Endothelial cell of hepatic sinusoid (primary cell): ENCODE results near the gene EPHA2.

Experiments
- in situ Hi-C: cut with HindIII; loops from 2 replicates; pipeline ENCODE4 v1.10.0; 2017; ENCODE audit warnings: low sequenced_read_pairs

Gene EPHA2

DNA sequence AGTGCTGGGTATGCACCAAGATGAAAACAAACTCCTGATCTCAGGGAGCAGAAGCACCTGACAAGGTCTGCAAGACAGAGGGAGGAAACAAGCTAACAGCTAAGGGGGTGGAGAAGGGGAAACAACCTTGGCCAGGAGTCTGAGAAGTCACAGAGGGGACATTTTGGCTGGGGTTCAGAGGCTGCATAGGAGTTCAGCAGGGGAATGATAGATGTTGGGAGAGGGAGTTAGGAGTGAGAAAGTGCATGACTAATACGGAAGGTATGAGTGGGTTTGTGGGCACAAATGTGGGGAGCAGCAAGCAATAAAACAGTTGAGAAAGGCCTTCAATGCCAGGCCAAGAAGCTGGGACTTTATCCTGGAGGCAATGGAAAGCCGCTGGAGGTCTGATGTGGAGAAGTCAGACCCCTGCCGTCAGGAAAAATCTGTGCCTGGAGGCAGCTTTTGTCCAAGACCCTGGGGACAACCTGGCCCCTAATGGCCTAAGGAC lies 16.4 kb downstream of the EPHA2 start:
- in situ Hi-C loops, result no loop called here

DNA sequence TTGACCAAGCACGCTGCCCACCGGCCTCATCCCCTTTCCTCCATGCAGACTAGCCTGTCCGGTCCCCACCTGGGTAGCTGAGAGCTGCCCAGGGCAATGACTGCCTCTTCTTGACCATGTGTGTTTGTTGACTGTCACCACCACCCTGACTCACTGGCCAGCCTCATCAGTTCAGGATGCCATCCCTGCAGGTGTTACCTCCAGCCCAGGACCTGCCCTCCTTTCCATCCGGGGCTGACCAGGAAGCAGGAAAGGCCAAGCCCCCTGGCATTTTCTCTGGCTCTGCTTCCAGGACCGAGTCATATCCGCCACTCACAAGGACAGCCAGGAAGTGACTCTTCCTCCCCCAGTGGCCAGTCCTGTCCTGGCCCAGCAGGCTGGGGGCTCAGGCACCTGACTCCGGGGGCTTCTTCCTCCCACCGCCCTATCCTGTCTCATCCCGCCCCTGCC lies 17.1 kb downstream of the EPHA2 start:
- in situ Hi-C loops, result no loop called here

DNA sequence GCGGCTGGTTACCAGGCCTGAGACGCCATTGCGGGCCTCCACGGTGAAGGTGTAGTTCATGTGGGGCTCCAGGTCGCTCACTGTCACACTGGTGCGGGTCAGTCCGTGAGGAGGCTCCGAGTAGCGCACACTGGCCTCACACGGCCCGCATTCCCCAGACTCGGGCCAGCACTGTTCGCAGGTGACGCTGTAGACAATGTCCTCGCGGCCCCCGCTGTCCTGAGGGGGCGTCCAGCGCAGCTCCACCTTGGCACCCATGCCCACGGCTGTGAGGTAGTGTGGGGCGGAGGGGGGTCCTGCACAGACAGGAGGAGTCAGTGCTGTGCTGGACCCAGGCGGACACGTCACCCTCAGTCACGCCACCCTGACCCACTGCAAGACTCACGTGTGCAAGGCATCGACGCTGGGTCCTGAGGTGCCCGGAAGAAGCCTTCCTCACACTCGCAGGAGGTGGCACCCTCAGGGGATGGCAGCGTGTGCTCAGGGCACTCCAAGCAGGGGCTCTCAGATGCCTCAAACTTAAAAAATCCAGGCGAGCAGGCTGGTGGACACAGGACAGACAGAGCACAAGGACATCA lies 17.9 kb downstream of the EPHA2 start:
- in situ Hi-C loops, result no loop called here

DNA sequence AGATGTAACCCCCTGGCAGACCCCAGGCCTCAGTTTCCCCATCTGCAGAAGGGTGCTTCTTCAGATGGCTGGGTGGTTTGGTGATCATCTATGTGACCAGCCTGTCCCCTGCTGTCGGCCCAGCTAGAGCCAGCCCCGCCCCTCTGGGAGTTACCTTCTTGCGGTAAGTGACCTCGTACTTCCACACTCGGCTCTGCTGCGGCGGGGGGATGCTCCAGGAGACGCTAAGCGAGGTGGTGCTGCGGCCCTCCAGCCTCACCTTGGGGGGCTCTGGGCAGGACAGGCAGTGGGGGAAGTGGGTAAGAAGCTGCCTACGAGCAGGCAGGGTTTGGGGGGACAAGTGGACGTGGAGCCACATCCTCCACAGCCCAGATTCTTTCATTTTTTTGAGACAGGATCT lies 20.4 kb downstream of the EPHA2 start:
- in situ Hi-C loops, result no loop called here

DNA sequence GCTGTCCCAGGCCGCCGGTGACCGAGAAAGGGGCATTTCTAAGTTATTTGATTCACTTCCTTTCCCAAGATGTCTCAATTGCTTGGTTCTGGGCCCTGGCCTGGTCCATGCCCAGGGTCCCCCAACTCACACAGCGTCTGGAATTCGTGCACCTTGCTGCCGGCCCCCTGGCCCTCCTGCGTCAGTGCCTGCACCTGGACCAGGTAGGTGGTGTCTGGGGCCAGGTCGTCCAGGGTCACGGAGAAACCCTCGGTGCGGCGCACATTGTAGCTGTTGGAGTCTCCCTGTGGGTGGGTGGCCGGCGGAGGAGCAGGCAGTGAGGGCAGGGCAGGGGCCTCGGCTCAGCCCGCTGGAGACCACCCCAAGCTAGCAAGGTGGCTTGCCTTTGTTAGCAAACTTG lies 21.0 kb downstream of the EPHA2 start:
- in situ Hi-C loops, result no loop called here

DNA sequence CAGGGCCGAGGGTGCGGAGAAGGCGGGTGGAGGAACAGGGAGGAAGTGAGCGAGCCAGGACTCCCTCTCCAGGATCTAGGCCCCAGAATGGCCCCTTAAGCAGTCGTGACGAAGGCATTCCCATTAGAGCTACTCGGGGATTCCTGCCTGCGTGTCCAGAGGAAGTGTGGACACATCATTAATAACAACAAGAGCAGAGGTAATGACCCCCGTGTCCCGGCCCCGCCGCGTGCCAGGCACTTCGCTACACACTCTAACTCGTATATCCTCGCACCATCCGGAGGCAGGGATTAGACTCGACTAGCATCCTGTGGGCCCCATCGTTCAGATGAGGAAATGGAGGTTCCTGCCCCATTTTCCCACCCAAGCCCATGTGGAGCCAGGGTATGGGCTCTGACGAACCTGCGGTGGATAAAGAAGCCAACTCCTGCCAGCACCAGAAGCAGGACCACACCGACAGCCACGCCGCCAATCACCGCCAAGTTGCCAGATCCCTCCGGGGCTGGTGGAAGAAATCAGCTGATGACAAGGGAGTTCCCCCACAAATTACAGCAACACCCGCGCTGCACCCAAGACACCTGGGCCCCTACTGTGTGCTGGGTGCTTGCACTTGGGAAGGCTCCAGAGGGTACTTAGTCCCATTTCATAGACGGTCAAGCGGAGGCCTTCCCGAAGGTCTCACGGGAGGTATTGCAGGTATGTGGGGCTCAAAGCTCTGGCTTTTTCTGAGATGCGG lies 21.6 kb downstream of the EPHA2 start:
- in situ Hi-C loops, result no loop called here

DNA sequence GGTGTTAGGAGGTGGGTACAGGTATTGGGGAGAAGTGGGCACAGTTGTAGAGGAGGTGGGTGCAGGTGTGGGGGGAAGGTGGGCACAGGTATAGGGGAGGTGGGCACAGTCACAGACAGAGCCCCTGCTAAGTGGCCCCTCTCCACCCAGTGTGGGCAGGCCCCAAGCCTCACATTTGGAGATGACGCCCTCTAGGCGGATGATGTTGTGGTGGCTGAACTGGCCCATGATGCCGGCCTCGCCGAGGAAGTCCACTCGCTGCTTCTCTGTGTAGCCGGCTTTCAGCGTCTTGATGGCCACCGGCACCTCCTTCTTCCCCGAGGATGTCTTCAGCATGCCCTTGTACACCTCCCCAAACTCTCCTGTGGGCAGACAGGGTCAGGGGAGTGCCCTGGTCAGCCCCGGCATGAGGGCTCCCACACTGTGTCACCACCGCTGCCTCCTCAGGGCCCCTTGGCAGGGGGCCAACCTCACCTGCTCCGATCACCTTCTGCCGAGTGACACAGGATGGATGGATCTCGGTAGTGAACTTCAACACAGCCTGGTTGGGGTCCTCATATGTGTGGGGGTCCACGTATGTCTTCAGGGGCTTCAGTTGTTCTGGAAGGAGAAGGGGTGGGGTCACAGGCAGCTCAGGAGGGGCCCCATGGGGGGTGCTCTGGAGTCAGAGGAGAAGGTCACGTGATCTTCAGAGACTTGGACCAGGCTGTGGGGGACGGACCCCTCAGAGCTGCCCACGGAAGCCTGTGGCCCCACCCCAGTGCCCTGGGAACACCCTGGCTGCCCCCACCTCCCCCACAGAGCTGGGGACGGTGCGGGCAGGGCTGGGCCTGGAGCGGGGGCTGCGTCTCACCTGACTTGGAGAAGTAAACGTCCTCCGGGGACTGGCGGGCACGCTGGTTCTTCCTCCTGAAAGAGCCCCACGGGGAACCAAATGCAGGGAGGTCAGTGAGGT lies 22.6 kb downstream of the EPHA2 start:
- in situ Hi-C loops, result no loop called here

DNA sequence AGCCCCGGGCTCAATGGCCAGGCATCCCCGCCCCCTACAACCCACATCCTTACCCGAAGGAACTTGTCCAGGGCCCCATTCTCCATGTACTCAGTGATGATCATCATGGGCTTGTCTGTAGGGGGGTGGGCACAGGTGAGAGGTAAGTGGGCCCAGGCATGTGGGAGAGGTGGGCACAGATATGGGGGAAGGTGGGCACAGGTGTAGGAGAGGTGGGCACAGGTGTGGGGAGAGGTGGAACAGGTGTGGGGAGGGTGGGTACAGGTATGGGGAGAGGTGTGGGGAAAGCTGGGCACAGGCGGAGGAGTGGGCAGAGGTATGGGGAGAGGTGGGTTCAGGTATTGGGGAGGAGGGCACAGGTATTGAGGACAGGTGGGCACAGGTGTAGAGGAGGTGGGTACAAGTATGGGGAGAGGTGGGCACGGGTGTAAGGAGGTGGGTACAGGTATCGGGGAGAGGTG lies 23.5 kb downstream of the EPHA2 start:
- in situ Hi-C loops, result no loop called here

DNA sequence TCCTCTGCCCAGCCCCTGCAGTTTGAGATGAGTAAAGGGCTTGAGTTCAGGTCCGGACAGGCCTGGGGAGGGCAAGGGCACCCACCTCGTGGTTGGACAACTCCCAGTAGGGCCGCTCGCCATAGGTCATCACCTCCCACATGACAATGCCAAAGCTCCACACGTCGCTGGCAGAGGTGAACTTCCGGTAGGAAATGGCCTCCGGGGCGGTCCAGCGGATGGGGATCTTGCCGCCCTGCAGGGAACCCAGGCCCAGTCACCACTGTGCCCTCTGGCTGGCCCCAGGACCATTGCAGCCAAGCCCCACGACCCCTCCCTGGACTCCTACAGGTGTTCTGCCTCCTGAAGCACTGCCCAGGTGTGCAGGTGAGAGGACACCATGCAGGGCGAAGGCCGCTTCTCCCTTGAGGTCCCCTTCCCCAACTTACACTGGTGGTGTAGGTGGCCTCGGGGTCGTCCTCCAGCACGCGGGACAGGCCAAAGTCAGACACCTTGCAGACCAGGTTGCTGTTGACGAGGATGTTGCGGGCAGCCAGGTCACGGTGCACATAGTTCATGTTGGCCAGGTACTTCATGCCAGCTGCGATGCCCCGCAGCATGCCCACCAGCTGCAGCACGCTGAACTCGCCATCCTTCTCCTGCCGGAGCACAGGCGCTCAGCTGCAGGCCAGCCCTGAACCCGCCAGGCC lies 24.1 kb downstream of the EPHA2 start:
- in situ Hi-C loops, result no loop called here

DNA sequence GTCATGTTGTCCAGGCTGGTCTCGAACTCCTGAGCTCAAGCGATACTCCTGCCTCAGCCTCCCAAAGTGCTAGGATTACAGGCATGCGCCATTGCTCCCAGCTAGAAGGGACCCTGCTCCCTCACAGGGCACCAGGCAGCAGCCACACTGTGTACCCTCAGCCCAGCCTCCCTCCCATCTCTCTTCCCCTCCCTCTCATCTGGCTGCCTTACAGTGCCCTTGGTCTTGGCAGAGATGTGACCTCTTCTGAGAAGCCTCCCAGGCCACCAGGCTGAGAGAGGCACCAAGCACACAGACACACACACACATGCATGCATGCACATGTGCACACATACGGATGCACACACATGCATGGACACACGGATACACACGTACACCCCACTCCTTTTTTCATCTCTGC lies 25.0 kb downstream of the EPHA2 start:
- in situ Hi-C loops, result no loop called here

DNA sequence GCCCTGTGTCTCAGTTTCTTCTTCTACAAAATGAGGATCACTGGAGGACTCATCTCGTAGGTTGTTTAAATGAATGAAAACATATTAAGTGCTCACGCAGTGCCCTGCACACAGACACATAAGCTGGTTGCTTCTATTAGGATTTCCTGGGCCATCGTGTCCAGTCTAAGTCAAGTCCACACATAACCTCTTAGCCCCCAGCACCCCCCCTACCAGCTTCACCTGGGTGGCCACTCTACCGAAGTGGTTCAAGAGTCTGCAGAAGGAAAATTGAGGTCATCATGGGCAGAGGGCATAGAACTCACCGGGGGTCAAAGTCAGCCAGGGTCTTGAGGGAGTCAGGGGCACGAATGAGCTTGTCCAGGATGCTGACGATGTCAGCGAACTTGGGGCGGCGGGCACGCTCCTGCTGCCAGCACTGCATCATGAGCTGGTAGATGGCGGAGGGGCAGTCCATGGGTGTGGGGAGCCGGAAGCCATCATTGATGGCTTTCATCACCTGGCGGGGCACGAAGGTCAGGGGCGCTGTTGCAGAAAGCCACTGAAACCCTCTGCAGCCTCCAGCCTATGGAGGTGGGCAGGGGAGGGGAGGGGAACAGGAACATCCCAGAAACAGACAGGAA lies 25.8 kb downstream of the EPHA2 start:
- in situ Hi-C loops, result loop anchor here (5.0 kb wide), 2 partner anchors 48 to 87 kb away; no protein-coding TSS in a partner anchor

DNA sequence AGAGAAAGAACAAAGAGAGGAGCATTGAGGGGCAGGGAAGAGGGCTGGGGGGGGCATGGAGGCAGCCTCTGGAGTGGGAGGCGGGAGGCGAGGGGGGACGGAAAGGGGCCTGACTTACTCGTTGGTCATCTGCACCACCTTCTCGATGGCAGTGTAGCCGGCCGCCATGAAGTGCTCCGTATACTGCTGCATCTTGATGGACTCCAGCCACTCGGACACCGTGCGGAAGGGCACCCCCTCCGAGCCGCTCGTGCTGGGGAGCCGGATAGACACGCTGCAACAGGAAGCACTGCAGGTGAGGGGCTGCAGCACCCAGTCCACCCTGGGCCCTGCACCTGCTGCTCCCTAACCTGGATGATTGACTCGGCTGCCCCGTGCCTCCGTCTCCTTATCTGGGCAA lies 26.6 kb downstream of the EPHA2 start:
- in situ Hi-C loops, result loop anchor here (5.0 kb wide), 2 partner anchors 47 to 88 kb away; no protein-coding TSS in a partner anchor

DNA sequence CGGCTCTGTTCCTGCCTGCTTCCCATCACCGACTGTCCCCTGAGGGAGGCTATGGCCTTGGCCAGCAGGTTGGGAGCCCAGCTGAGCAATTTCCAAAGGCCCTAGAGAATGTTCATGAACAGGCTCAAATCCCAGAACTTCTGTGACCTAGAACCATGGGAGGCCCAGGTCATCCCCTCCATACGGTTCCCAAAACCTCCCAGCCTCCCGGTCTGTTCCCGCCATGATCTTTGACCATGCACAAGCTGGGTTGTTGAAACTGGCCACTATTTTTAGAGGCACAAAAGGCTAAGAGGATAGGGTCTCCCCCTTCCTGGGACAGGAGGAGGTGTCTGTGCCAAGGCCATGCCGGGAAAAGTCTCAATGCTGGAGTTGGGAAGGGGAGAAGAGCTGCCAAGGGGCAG lies 27.5 kb downstream of the EPHA2 start:
- in situ Hi-C loops, result loop anchor here (5.0 kb wide), 2 partner anchors 46 to 89 kb away; no protein-coding TSS in a partner anchor

DNA sequence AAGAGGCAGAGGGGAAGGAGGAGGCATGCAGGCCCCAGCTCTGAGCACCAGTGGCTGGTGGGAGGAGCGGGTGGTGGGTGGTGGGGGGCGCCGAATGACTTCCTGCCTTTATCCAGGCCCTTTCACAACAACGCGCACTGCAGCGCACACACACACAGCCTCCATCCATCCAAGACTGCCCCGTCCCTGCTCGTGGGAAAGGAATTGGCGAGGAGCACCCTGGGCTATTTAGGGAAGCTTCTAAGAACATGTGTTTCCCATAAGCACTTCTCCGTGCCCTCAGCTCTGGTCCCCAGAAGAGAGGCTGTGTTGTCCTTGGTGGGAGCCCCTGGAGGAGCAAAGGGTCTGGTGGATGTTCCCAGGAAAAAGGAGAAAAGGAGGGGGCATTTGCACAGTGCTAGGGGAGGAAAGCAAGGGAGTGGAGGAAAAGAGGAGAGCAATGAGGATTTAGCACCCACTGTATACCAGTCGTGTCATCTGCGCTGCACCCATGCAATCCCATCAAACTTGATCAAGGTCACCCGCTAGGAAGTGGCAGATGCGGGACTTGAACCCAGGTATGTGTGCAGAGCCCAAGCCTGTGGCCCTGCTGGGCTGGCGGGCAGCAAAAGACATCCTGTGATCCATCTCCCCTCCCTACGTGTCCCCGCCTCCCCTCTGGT lies 28.1 kb downstream of the EPHA2 start:
- in situ Hi-C loops, result loop anchor here (5.0 kb wide), 2 partner anchors 46 to 89 kb away; no protein-coding TSS in a partner anchor

DNA sequence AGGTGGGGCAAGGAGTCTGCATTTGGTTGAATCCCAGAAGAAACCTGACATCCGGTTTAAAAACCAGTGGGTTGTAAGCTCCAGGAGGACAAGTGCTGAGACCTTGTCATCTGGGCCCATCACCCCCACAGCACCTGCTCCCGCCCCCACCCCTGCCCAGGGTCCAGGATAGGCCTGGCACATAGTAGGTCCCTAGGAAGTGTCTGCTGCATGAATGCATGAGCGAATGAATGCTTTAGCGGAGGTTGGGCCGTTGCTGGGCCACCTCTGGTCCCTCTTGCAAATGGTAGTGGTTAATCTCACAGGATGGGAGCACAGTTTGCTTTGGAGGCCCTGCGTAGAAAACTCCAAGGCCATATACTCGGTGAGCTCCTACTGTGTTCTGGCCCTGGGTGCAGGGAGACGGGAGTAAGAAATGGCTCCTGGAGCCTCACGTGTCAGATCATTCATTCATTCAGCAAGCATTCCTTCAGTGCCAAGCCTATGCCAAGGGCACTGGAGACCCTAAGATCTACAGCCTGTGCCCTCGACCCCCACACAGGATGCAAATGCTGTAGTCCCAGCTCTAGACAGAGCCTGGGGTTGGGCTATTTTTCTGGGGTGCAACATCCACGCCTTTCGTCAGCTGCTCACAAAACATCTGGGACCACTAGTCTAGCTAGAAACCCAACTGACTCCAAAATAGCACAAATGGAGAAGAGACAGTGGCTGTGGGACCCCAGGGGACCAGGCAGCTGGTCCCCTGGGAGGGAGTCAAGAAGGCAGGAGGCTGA lies 28.9 kb downstream of the EPHA2 start:
- in situ Hi-C loops, result loop anchor here (5.0 kb wide), 2 partner anchors 45 to 90 kb away; no protein-coding TSS in a partner anchor

DNA sequence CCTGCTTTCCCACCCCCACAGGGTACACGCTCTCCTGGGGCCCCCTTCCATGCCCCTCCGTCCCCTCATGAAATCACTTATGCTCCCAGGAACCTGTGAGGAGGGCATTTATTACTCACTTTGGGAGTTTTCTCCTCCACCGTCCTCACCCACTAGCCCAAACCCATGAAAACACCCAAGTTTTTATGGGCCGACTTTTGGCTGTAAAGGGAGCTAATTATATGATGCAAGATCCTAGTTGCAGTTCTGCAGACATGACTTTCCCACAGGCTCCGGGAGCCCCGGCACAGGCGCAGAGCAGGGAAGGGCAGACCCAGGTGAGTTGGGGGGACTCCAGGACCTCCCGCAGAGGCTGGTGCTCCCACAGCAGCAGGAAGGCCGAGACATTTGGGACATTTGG lies 29.7 kb downstream of the EPHA2 start:
- in situ Hi-C loops, result loop anchor here (5.0 kb wide), 2 partner anchors 44 to 91 kb away; no protein-coding TSS in a partner anchor

DNA sequence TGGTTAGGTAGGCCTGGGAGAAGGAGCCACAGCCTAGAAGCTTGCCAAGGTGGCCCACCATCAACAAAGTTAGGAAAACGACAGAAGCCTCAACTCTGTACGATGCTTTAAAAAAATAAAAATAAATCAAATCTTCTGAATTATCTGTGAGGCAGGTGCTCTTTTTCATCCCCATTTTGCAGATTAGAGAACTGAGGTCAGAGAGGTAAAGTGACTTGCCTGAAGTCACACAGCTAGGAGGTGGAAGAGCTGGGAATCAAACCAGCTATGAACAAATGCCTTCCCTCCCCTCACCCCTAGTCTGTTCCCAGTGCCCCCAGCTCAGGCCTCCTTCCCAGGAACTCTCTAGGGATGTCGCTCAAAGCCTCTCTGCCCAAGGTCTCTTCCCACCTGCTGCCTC lies 30.4 kb downstream of the EPHA2 start:
- in situ Hi-C loops, result loop anchor here (5.0 kb wide), 2 partner anchors 43 to 92 kb away; no protein-coding TSS in a partner anchor

DNA sequence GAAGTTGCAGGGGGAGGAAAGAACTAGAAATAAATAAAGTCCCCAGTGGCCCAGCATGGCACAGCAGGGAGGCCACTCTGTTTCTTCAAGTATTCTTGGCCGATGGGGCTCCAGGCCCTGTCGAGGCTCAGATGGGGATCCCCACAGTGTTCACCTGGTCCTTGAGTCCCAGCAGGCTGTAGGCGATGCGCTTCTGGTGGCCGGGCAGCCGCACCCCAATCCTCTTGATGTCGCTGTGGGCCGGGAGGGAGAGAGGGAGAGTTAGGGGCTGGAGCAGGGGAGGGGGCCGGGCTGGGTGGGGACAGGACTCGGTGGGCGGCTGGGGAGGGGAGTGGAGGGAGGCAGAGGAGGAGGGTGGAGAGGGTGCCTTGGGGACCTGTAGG lies 30.8 kb downstream of the EPHA2 start:
- in situ Hi-C loops, result loop anchor here (5.0 kb wide), 2 partner anchors 43 to 92 kb away; no protein-coding TSS in a partner anchor
